ENCODE data around the gene GLRX.

The GLRX gene

DNA sequence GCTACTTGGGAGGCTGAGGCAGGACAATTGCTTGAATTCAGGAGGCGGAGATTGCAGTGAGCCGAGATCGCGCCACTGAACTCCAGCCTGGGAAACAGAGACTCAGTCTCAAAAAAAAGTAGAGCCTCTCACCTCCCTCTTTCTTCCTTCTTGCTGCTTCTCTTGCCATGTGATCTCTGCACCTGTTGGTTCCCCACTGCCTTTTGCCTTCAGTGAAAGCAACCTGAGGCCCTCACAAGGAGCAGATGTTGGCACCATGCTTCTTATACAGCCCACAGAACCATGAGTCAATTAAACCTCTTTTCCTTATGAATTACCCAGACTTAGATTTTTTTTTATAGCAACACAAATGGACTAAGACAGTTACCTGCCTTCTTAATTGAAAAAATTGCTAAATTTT is 45.6 kb upstream of the GLRX start:
- TF ChIP-seq, protein P1, sequence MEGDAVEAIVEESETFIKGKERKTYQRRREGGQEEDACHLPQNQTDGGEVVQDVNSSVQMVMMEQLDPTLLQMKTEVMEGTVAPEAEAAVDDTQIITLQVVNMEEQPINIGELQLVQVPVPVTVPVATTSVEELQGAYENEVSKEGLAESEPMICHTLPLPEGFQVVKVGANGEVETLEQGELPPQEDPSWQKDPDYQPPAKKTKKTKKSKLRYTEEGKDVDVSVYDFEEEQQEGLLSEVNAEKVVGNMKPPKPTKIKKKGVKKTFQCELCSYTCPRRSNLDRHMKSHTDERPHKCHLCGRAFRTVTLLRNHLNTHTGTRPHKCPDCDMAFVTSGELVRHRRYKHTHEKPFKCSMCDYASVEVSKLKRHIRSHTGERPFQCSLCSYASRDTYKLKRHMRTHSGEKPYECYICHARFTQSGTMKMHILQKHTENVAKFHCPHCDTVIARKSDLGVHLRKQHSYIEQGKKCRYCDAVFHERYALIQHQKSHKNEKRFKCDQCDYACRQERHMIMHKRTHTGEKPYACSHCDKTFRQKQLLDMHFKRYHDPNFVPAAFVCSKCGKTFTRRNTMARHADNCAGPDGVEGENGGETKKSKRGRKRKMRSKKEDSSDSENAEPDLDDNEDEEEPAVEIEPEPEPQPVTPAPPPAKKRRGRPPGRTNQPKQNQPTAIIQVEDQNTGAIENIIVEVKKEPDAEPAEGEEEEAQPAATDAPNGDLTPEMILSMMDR (IDR thresholded peaks at IDR 0.05; ENCODE audit: insufficient read depth, low read length, poor library complexity, severe bottlenecking) = no peak
- no peak for TF ChIP-seq EZH2phosphoT487 (conservative IDR thresholded peaks at IDR 0.05; ENCODE audit: low read length)
- Histone ChIP-seq H3K9ac (ENCODE audit: low read length) (no peak overlapping the region), H3K4me3 (ENCODE audit: insufficient read depth, low read length, poor library complexity, severe bottlenecking) (no peak overlapping the region), H3K9me3 (ENCODE audit: insufficient read depth, low read length) (no peaks in the 10 kb centered on the region), H3K4me2 (ENCODE audit: low read depth, low read length, poor library complexity, severe bottlenecking) (no peak overlapping the region), H4K20me1 (ENCODE audit: low read depth, low read length) (no peaks in the 10 kb centered on the region), H3K79me2 (ENCODE audit: insufficient read depth, low read length) (no peaks in the 10 kb centered on the region), H3K36me3 (ENCODE audit: low read length) (no peaks in the 10 kb centered on the region), H2AFZ (ENCODE audit: low read depth, low read length, severe bottlenecking) (no peak overlapping the region), H3F3A (ENCODE audit: insufficient read depth) (no peaks in the 10 kb centered on the region), H3K27me3 (ENCODE audit: low read length) (no peaks in the 10 kb centered on the region), H3K9me2 (replicated peaks; ENCODE audit: insufficient read depth, low read length) (no peaks in the 10 kb centered on the region), H3K27ac (ENCODE audit: low read depth, low read length) (no peak overlapping the region)

DNA sequence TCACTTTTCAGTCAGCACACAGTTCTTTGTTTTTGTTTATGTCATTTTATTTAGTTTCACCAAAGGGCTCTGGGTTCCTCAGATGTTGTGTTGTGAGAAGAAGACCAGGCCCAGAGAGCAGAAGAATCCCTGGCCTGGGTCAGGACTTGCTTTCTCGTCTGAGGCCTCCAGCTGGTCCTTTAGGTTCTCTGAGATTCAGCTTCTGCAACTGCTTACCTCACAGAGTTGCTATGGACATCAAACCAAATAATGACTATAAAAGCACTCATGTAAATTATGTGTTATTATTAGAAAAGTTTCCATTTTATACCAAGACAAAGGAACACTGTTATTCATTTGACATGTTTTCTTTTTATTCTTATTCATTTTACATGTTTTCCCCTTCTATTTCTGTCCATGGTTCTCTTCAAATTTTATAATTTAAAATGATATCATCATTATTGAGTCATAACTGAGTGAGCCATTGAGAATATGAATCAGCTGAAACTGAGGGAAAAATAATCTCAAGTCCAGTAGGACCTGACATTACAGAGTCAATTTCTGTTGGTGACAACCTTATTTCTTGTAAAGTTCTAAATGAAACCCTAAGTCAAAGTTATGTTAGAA is 44.0 kb upstream of the GLRX start:
- TF ChIP-seq, protein P1 (IDR thresholded peaks at IDR 0.05; ENCODE audit: insufficient read depth, low read length, poor library complexity, severe bottlenecking) = no peak
- no peak for TF ChIP-seq EZH2phosphoT487 (conservative IDR thresholded peaks at IDR 0.05; ENCODE audit: low read length)
- H3F3A ChIP-seq (ENCODE audit: insufficient read depth) = no peaks in the 10 kb centered on the region
- H3K27ac ChIP-seq (ENCODE audit: low read depth, low read length) = no peak overlapping the region
- no peaks in the 10 kb centered on the region for H3K27me3 ChIP-seq (ENCODE audit: low read length)
- no peak overlapping the region for H3K4me3 ChIP-seq (ENCODE audit: insufficient read depth, low read length, poor library complexity, severe bottlenecking)
- H3K36me3 ChIP-seq (ENCODE audit: low read length) = no peaks in the 10 kb centered on the region
- H3K79me2 ChIP-seq (ENCODE audit: insufficient read depth, low read length) = no peaks in the 10 kb centered on the region
- H3K9me2 ChIP-seq (replicated peaks; ENCODE audit: insufficient read depth, low read length) = no peaks in the 10 kb centered on the region
- no peaks in the 10 kb centered on the region for H4K20me1 ChIP-seq (ENCODE audit: low read depth, low read length)
- no peaks in the 10 kb centered on the region for H3K9me3 ChIP-seq (ENCODE audit: insufficient read depth, low read length)
- H3K9ac ChIP-seq (ENCODE audit: low read length) = no peak overlapping the region
- no peak overlapping the region for H3K4me2 ChIP-seq (ENCODE audit: low read depth, low read length, poor library complexity, severe bottlenecking)
- no peak overlapping the region for H2AFZ ChIP-seq (ENCODE audit: low read depth, low read length, severe bottlenecking)

DNA sequence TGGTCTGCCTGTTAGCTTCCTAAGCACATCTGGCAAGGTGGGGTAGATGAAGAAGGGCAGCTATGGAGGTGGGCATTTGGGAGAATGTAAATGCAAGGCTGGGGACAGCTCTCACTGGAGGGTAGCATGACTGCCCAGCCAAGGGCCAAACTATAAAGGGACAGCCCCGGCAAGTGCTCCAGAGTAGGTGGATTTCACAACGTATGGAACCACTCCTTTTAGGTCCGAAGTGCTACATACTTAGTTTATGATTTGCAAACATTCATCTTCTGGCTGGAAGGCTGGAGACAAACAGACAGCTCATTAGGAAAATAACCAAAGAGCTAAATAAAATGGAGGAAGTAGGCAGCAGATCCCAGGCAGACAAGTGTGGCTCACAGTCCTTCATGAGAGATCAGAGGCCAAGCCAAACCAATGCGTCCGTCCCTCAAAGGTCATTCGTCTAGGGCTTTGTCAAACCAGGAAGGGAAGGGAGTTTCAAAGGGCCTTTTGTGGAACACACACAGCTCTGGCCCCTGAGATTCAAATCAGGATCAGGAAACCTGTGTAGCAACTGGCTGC is 42.5 kb upstream of the GLRX start:
- Histone ChIP-seq H3F3A (ENCODE audit: insufficient read depth) (no peaks in the 10 kb centered on the region), H3K9me3 (ENCODE audit: insufficient read depth, low read length) (no peaks in the 10 kb centered on the region), H3K36me3 (ENCODE audit: low read length) (no peaks in the 10 kb centered on the region), H3K79me2 (ENCODE audit: insufficient read depth, low read length) (no peaks in the 10 kb centered on the region), H4K20me1 (ENCODE audit: low read depth, low read length) (no peaks in the 10 kb centered on the region), H3K27ac (ENCODE audit: low read depth, low read length) (no peak overlapping the region), H3K9me2 (replicated peaks; ENCODE audit: insufficient read depth, low read length) (no peaks in the 10 kb centered on the region), H2AFZ (ENCODE audit: low read depth, low read length, severe bottlenecking) (no peak overlapping the region), H3K27me3 (ENCODE audit: low read length) (no peaks in the 10 kb centered on the region), H3K9ac (ENCODE audit: low read length) (no peak overlapping the region), H3K4me2 (ENCODE audit: low read depth, low read length, poor library complexity, severe bottlenecking) (no peak overlapping the region), H3K4me3 (ENCODE audit: insufficient read depth, low read length, poor library complexity, severe bottlenecking) (no peak overlapping the region)
- TF ChIP-seq, protein P1 (IDR thresholded peaks at IDR 0.05; ENCODE audit: insufficient read depth, low read length, poor library complexity, severe bottlenecking) = no peak
- TF ChIP-seq EZH2phosphoT487 (conservative IDR thresholded peaks at IDR 0.05; ENCODE audit: low read length) = no peak
